GM13976 (cell line): ENCODE data around the gene CCNQ.
A peak's percentile ranks its signal among the peaks of the same experiment; 100 is the strongest.

Experiments used
- DNase-seq: peaks from one replicate; pipeline ENCODE4 v3.0.0; 2012; ENCODE audit warnings: low spot score
- in situ Hi-C: fragments of 300-500 bp; cut with MboI; formaldehyde crosslinking; loops from one replicate; pipeline ENCODE4 v1.12.0; 2022; ENCODE audit warnings: low sequenced_read_pairs, mixed read lengths, inconsistent platforms; ENCODE audit not compliant: unreplicated experiment
- TF ChIP-seq, protein P1 (sequence below): IDR thresholded peaks from 2 replicates; pipeline ENCODE4 v1.5.1; 2012; ENCODE audit warnings: borderline replicate concordance, mild to moderate bottlenecking; ENCODE audit not compliant: insufficient read depth; ENCODE audit errors: extremely low read depth, missing control alignments, control extremely low read depth

The CCNQ gene

DNA sequence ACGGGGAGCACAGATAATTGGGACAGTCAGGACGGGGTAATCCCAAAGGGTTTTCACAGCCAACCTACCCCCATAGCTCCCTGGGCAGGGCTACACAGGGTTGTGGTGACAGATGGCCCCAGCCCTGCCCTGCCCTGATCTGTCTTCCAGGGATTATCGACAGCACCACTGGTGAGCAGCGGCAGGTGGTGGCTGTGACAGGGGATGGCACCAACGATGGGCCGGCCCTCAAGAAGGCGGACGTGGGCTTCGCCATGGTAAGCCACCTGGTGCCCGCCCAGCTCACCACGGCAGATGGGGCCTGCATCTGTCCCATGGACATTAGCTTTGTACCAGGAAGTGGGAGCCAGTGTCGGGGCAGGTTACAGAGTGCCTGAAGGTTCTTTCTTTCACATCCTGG lies 42.2 kb downstream of the CCNQ start:
- DNase-seq: no peak
- in situ Hi-C loops: loop anchor here (5.0 kb wide), 1 partner anchor 61 kb away; no protein-coding TSS in a partner anchor
- TF ChIP-seq, protein P1, sequence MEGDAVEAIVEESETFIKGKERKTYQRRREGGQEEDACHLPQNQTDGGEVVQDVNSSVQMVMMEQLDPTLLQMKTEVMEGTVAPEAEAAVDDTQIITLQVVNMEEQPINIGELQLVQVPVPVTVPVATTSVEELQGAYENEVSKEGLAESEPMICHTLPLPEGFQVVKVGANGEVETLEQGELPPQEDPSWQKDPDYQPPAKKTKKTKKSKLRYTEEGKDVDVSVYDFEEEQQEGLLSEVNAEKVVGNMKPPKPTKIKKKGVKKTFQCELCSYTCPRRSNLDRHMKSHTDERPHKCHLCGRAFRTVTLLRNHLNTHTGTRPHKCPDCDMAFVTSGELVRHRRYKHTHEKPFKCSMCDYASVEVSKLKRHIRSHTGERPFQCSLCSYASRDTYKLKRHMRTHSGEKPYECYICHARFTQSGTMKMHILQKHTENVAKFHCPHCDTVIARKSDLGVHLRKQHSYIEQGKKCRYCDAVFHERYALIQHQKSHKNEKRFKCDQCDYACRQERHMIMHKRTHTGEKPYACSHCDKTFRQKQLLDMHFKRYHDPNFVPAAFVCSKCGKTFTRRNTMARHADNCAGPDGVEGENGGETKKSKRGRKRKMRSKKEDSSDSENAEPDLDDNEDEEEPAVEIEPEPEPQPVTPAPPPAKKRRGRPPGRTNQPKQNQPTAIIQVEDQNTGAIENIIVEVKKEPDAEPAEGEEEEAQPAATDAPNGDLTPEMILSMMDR: no peak

DNA sequence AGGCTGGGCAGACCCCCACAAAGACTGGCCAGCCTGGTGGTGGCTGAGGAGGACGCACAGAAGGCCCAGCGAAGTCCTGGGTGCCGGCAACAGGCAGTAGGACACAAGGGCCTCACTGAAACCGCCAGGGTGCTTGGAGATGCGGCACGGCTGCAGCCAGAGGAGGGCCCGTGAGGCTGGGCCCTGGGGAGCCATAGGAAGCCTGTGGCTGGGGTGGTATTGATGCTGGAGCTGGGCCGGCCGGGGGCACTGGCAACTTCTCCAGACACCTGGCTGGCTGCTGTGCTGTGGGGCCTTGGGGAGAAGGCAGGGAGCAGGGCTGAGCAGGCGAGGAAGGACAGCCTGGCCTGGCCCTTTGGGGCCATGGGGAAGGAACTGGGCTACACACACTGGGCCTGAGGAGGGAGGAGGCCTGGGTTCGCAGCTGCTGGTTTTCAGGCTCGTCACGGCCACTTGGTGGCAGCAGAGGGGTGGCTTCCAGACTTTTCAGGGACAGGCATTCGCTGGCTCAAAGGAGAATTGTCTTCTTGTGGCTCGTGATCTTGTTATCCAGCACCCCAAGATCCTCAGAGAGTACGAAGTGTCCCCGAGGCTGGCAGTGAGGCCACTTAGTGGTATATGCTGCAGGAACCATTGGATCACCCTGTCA lies 44.3 kb downstream of the CCNQ start:
- peak; percentile 82 for DNase-seq
- in situ Hi-C loops: loop anchor here (5.0 kb wide), 1 partner anchor 63 kb away; no protein-coding TSS in a partner anchor
- TF ChIP-seq, protein P1: peak; percentile 64

DNA sequence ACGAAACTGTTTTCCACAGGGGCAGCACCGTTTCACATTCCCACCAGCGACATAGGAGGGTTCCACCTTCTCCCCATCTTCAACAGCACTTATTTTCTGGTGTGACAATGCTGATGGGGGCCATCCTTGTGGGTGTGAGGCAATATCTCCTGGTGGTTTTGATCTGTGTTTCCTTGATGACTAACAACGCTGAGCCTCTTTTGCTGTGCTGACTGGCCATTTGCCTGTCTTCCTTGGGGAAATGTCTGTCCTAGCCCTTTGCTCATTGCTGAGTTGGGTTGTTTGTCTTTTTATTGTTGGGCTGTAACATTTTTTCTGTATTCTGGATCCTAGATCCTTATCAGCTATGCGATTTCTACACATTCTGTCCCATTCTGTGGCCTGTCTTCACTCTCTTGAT lies 47.8 kb downstream of the CCNQ start:
- TF ChIP-seq, protein P1: no peak
- DNase-seq: no peak
- in situ Hi-C loops: no loop called here

DNA sequence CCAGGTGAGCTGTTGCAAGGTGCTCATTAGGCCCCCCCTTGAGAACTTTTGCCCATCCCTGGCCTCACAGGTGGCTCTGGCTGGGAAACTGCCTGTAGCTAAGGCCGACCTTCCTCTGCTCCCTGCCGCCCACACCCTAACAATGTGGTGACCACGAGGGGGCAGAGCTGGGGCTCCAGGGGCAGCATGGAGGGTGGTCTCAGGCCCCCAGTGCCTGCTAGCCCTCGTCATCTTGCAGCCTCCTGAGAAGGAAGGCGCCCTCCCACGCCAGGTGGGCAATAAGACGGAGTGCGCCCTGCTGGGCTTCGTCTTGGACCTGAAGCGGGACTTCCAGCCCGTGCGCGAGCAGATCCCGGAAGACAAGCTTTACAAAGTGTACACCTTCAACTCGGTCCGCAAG lies 49.1 kb downstream of the CCNQ start:
- TF ChIP-seq, protein P1: no peak
- DNase-seq: no peak
- in situ Hi-C loops: loop anchor here (10.0 kb wide), 1 partner anchor 115 kb away; no protein-coding TSS in a partner anchor

DNA sequence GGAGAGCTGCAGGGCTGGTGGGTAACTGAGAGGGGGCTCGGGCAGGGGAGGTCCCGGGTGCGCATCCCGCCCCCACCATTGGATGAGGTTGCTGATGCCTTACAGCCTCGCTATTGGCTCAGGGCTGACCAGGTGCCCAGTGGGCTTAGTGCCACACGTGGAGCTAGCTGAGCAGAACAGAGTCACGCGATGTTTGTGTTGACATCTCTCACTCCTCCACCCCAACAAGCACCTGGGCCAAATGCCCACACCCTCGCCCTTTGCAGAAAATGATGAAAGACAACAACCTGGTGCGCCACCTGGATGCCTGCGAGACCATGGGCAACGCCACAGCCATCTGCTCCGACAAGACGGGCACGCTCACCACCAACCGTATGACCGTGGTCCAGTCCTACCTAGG lies 49.7 kb downstream of the CCNQ start:
- in situ Hi-C loops: loop anchor here (10.0 kb wide), 1 partner anchor 116 kb away; no protein-coding TSS in a partner anchor
- DNase-seq: no peak
- TF ChIP-seq, protein P1: no peak

DNA sequence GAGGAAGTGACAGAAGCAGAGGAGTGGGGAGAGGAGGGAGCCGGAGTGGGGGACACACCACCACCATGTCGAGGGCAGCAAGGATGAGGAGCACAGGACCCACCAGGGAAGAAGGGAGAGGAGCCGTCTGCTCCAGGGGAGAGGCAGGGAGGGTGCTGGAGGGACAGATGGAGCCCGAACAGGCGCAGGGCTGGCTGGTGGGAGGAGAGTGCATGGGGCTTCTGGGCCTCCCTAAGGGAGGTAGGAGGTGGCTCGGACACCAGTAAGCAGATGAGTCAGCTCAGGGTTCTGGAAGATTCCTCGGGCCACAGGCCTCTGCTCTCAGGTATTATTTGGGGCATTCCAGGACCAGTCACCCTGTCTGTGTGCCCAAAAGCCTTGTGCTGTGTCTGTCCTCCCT lies 51.7 kb downstream of the CCNQ start:
- TF ChIP-seq, protein P1: no peak
- in situ Hi-C loops: loop anchor here (10.0 kb wide), 1 partner anchor 118 kb away; no protein-coding TSS in a partner anchor
- DNase-seq: no peak
